Neuron (in vitro differentiated cells): Measurements from ENCODE around the gene OR5D13.

Experiments
- H2AFZ ChIP-seq: one replicate; pipeline ENCODE4 v1.6.1; 2013; ENCODE audit warnings: low read depth, mild to moderate bottlenecking, inconsistent platforms, low read length, moderate library complexity
- H3K27me3 ChIP-seq: one replicate; pipeline ENCODE4 v1.6.1; 2013; ENCODE audit warnings: low read length; ENCODE audit not compliant: insufficient read depth
- H3K36me3 ChIP-seq: one replicate; pipeline ENCODE4 v1.6.1; 2013; ENCODE audit warnings: low read length; ENCODE audit not compliant: insufficient read depth
- H3K4me1 ChIP-seq: one replicate; pipeline ENCODE4 v1.6.1; 2013; ENCODE audit warnings: low read length; ENCODE audit not compliant: insufficient read depth
- H3K4me3 ChIP-seq: 2 replicates; pipeline ENCODE4 v1.5.1; 2013; ENCODE audit warnings: mild to moderate bottlenecking, low read length, moderate library complexity
- H3K9me3 ChIP-seq: one replicate; pipeline ENCODE4 v1.6.1; 2013; ENCODE audit warnings: low read length

OR5D13 gene

DNA sequence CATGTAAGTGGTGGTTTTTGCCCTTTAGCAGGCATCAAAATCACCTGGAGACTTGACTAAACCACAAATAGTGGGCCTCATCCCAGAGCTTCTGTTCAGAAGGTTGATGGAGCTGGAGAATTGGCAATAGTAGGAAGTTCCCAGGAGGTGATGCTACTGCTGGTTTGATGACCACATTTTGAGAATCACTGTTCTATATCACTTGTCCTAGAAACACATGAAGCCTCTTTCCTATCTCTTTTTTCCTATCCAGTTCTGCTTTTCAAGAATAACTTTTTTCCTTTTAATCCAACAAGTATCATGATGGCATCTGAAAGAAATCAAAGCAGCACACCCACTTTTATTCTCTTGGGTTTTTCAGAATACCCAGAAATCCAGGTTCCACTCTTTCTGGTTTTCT, at the start of gene OR5D13:
TSS of gene OR5D13 (plus strand) at position 301 of the 400 bp plus-strand sequence. CDS start at position 301, 0 bp downstream.
- no peaks in the 10 kb centered on the region for H3K4me1 ChIP-seq

GRCh38 chr11:55726715-55727324, 46.4 kb upstream of the OR5D13 start:
- H3K36me3 ChIP-seq = no peaks in the 10 kb centered on the region
- no peak overlapping the region for H2AFZ ChIP-seq
- no peak overlapping the region for H3K4me3 ChIP-seq
- H3K27me3 ChIP-seq = no peaks in the 10 kb centered on the region
- no peaks in the 10 kb centered on the region for H3K4me1 ChIP-seq
- H3K9me3 ChIP-seq = no peaks in the 10 kb centered on the region

More for the DNA sequence above, at the start of gene OR5D13:
- no peak within 1 kb of the TSS for H3K4me3 ChIP-seq
- H3K9me3 ChIP-seq = no peaks in the 10 kb centered on the region
- H3K36me3 ChIP-seq = no peaks in the 10 kb centered on the region
- peaks cover 2% of the 10 kb centered on the region for H3K27me3 ChIP-seq
- H2AFZ ChIP-seq = no peak within 1 kb of the TSS

DNA sequence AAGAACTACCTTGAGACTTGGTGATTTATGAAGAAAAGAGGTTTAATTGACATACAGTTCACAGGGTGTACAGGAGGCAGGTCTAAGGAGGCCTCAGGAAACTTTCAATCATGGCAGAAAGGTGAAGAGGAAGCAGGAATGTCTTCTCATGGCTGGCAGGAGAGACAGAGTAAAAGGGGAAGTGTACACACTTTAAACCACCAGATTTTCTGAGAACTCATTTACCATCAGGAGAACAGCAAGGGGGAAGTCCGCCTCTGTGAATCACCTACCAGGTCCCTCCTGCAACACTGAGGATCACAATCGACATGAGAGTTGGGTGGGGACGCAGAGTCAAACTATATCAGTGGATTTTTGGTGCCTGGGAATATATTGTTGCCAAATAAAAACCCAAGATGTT, 40.3 kb upstream of the OR5D13 start:
- Histone ChIP-seq H3K9me3 (no peaks in the 10 kb centered on the region), H3K4me1 (no peaks in the 10 kb centered on the region), H3K36me3 (no peaks in the 10 kb centered on the region)

GRCh38 chr11:55791606-55792005, 18.4 kb downstream of the OR5D13 start:
- no peaks in the 10 kb centered on the region for H3K4me1 ChIP-seq
- no peaks in the 10 kb centered on the region for H3K36me3 ChIP-seq
- H2AFZ ChIP-seq = no peak overlapping the region
- no peaks in the 10 kb centered on the region for H3K27me3 ChIP-seq
- no peaks in the 10 kb centered on the region for H3K9me3 ChIP-seq
- no peak overlapping the region for H3K4me3 ChIP-seq

More for the DNA sequence above, 40.3 kb upstream of the OR5D13 start:
- no peak overlapping the region for H3K4me3 ChIP-seq
- H3K27me3 ChIP-seq = no peaks in the 10 kb centered on the region
- H2AFZ ChIP-seq = no peak overlapping the region

DNA sequence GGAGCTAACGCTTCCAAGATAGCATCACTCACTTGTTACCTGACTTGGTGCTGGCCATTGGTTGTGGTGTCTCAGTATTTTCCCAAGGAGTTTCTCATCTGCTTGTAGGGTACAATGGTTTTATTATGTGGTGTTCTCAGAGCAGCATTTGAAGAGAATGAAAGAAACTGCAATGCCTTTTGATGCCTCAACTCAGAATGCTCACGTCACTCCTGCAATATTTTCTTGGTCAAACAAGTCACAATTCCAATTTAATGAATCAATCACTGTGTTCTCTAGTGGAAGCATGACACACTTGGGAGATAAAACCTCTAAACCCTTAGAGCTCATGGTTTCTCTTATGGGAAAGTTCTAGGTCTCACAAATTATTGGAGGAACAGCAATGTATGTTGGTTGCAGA, 20.1 kb downstream of the OR5D13 start:
- Histone ChIP-seq H2AFZ (no peak overlapping the region), H3K9me3 (no peaks in the 10 kb centered on the region), H3K4me3 (no peak overlapping the region), H3K4me1 (no peaks in the 10 kb centered on the region), H3K27me3 (no peaks in the 10 kb centered on the region), H3K36me3 (no peaks in the 10 kb centered on the region)

GRCh38 chr11:55795256-55795655, 22.0 kb downstream of the OR5D13 start, which contains the start of gene OR5D14:
Gene OR5D14, plus strand, starts transcription at chr11:55795556. Its CDS starts 0 bp downstream, at chr11:55795556.
- H3K4me1 ChIP-seq = no peaks in the 10 kb centered on the region
- H3K9me3 ChIP-seq = no peaks in the 10 kb centered on the region
- no peak within 1 kb of the TSS for H3K4me3 ChIP-seq
- H3K27me3 ChIP-seq = no peaks in the 10 kb centered on the region
- no peak within 1 kb of the TSS for H2AFZ ChIP-seq
- no peaks in the 10 kb centered on the region for H3K36me3 ChIP-seq

DNA sequence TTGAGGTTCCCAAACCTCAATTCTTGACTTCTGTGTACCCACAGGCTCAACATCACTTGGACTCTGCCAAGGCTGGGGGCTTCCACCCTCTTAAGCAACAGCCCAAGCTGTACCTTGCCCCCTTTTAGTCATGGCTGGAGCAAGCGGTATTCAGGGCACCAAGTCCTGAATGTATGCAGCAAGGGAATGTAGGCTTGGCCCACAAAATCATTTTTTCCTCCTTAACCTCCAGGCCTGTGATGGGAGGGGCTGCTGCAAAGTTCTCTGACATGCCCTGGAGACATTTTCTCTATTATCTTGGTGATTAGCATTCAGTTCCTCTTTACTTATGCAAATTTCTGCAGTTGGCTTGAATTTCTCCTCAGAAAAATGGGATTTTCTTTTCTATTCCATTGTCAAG, 33.0 kb downstream of the OR5D13 start:
- H3K4me3 ChIP-seq = no peak overlapping the region
- H3K27me3 ChIP-seq = no peaks in the 10 kb centered on the region
- H2AFZ ChIP-seq = no peak overlapping the region
- no peaks in the 10 kb centered on the region for H3K36me3 ChIP-seq
- H3K4me1 ChIP-seq = no peaks in the 10 kb centered on the region
- no peaks in the 10 kb centered on the region for H3K9me3 ChIP-seq

GRCh38 chr11:55811067-55811466, 37.8 kb downstream of the OR5D13 start, which contains the start of gene OR5L1:
Gene OR5L1, plus strand, starts transcription at chr11:55811367. Its CDS starts 100 bp downstream, at chr11:55811467.
- Histone ChIP-seq H3K4me3 (no peak within 1 kb of the TSS), H3K4me1 (no peaks in the 10 kb centered on the region), H3K9me3 (no peaks in the 10 kb centered on the region), H2AFZ (no peak within 1 kb of the TSS), H3K27me3 (no peaks in the 10 kb centered on the region), H3K36me3 (no peaks in the 10 kb centered on the region)

- Histone ChIP-seq H3K4me3 (no peak within 1 kb of the TSS), H3K27me3 (no peaks in the 10 kb centered on the region), H3K9me3 (no peaks in the 10 kb centered on the region)
Measured at GRCh38 chr11:55819330-55819729, 46.1 kb downstream of the OR5D13 start, which contains the start of gene OR5D18. Gene OR5D18, plus strand, starts transcription at chr11:55819630. Its CDS starts 0 bp downstream, at chr11:55819630.

More at GRCh38 chr11:55819330-55819729, 46.1 kb downstream of the OR5D13 start, which contains the start of gene OR5D18:
- Histone ChIP-seq H3K4me1 (no peaks in the 10 kb centered on the region), H3K36me3 (no peaks in the 10 kb centered on the region), H2AFZ (no peak within 1 kb of the TSS)
